ENCODE data around the gene RLN3. TPM values are rescaled to one million over a fixed set of nuclear protein-coding genes. Genes with fewer than 3 reads are reported as not detected.

Gene RLN3
- total and polyA plus RNA-seq, 2 experiments from 2014 or later, result not detected

- Mint-ChIP-seq H3K36me3 (ENCODE audit: low read depth) (no peaks in the 10 kb centered on the region), H3K27ac (no peak within 1 kb of the TSS)
- peak; percentile 46 for DNase-seq (ENCODE audit: low spot score)
These were observed 44.8 kb downstream of the RLN3 start, which contains the start of gene MISP3 for GRCh38 chr19:14072535-14073260. TSS of gene MISP3 (plus strand) at chr19:14072786. CDS start at chr19:14073310, 524 bp downstream.

More at GRCh38 chr19:14072535-14073260, 44.8 kb downstream of the RLN3 start, which contains the start of gene MISP3:
- H3K36me3 ChIP-seq (ENCODE audit: insufficient read depth), result no peaks in the 10 kb centered on the region
- Mint-ChIP-seq H3K4me1 (peaks cover 12% of the 10 kb centered on the region), H3K9me3 (no peaks in the 10 kb centered on the region; the same call in 2 of the 3 replicates), H3K27me3 (ENCODE audit: insufficient read depth, low read depth, poor library complexity) (peaks cover 52% of the 10 kb centered on the region), H3K4me3 (peak within 1 kb of the TSS; percentile 83)
- H3F3A ChIP-seq (replicated peaks; ENCODE audit: low read depth), result peaks cover 15% of the 10 kb centered on the region; the same call in 1 of the 2 replicates
- H3K4me3 ChIP-seq, result peak within 1 kb of the TSS; percentile 72
- peak within 1 kb of the TSS; percentile 100 for H2AFZ ChIP-seq
- no peak within 1 kb of the TSS for H3K27ac ChIP-seq (ENCODE audit: low read depth)
- no peaks in the 10 kb centered on the region for H4K20me1 ChIP-seq (replicated peaks; ENCODE audit: insufficient read depth)
- H3K9me2 ChIP-seq (ENCODE audit: insufficient read depth), result no peaks in the 10 kb centered on the region
- H3K79me2 ChIP-seq (replicated peaks; ENCODE audit: insufficient read depth), result no peaks in the 10 kb centered on the region
- ATAC-seq, result peak; percentile 14
- peak within 1 kb of the TSS; percentile 93 for H3K4me2 ChIP-seq
- no peak for TF ChIP-seq EZH2 (IDR thresholded peaks at IDR 0.05; ENCODE audit: low read depth, unreplicated experiment)
- TF ChIP-seq, protein P1, sequence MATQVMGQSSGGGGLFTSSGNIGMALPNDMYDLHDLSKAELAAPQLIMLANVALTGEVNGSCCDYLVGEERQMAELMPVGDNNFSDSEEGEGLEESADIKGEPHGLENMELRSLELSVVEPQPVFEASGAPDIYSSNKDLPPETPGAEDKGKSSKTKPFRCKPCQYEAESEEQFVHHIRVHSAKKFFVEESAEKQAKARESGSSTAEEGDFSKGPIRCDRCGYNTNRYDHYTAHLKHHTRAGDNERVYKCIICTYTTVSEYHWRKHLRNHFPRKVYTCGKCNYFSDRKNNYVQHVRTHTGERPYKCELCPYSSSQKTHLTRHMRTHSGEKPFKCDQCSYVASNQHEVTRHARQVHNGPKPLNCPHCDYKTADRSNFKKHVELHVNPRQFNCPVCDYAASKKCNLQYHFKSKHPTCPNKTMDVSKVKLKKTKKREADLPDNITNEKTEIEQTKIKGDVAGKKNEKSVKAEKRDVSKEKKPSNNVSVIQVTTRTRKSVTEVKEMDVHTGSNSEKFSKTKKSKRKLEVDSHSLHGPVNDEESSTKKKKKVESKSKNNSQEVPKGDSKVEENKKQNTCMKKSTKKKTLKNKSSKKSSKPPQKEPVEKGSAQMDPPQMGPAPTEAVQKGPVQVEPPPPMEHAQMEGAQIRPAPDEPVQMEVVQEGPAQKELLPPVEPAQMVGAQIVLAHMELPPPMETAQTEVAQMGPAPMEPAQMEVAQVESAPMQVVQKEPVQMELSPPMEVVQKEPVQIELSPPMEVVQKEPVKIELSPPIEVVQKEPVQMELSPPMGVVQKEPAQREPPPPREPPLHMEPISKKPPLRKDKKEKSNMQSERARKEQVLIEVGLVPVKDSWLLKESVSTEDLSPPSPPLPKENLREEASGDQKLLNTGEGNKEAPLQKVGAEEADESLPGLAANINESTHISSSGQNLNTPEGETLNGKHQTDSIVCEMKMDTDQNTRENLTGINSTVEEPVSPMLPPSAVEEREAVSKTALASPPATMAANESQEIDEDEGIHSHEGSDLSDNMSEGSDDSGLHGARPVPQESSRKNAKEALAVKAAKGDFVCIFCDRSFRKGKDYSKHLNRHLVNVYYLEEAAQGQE (IDR thresholded peaks at IDR 0.05; ENCODE audit: unreplicated experiment), result no peak
- TF ChIP-seq ZNF331 (CRISPR knock-in tag; IDR thresholded peaks at IDR 0.05; ENCODE audit: low read depth), result no peak
- TF ChIP-seq ETS1 (IDR thresholded peaks at IDR 0.05), result no peak
- no peak for TF ChIP-seq POLR2AphosphoS5 (IDR thresholded peaks at IDR 0.05; ENCODE audit: low read depth)
- TF ChIP-seq STAT1 (IDR thresholded peaks at IDR 0.05; ENCODE audit: unreplicated experiment), result no peak
- TF ChIP-seq JUNB (IDR thresholded peaks at IDR 0.05; ENCODE audit: unreplicated experiment), result no peak
- TF ChIP-seq, protein P2, sequence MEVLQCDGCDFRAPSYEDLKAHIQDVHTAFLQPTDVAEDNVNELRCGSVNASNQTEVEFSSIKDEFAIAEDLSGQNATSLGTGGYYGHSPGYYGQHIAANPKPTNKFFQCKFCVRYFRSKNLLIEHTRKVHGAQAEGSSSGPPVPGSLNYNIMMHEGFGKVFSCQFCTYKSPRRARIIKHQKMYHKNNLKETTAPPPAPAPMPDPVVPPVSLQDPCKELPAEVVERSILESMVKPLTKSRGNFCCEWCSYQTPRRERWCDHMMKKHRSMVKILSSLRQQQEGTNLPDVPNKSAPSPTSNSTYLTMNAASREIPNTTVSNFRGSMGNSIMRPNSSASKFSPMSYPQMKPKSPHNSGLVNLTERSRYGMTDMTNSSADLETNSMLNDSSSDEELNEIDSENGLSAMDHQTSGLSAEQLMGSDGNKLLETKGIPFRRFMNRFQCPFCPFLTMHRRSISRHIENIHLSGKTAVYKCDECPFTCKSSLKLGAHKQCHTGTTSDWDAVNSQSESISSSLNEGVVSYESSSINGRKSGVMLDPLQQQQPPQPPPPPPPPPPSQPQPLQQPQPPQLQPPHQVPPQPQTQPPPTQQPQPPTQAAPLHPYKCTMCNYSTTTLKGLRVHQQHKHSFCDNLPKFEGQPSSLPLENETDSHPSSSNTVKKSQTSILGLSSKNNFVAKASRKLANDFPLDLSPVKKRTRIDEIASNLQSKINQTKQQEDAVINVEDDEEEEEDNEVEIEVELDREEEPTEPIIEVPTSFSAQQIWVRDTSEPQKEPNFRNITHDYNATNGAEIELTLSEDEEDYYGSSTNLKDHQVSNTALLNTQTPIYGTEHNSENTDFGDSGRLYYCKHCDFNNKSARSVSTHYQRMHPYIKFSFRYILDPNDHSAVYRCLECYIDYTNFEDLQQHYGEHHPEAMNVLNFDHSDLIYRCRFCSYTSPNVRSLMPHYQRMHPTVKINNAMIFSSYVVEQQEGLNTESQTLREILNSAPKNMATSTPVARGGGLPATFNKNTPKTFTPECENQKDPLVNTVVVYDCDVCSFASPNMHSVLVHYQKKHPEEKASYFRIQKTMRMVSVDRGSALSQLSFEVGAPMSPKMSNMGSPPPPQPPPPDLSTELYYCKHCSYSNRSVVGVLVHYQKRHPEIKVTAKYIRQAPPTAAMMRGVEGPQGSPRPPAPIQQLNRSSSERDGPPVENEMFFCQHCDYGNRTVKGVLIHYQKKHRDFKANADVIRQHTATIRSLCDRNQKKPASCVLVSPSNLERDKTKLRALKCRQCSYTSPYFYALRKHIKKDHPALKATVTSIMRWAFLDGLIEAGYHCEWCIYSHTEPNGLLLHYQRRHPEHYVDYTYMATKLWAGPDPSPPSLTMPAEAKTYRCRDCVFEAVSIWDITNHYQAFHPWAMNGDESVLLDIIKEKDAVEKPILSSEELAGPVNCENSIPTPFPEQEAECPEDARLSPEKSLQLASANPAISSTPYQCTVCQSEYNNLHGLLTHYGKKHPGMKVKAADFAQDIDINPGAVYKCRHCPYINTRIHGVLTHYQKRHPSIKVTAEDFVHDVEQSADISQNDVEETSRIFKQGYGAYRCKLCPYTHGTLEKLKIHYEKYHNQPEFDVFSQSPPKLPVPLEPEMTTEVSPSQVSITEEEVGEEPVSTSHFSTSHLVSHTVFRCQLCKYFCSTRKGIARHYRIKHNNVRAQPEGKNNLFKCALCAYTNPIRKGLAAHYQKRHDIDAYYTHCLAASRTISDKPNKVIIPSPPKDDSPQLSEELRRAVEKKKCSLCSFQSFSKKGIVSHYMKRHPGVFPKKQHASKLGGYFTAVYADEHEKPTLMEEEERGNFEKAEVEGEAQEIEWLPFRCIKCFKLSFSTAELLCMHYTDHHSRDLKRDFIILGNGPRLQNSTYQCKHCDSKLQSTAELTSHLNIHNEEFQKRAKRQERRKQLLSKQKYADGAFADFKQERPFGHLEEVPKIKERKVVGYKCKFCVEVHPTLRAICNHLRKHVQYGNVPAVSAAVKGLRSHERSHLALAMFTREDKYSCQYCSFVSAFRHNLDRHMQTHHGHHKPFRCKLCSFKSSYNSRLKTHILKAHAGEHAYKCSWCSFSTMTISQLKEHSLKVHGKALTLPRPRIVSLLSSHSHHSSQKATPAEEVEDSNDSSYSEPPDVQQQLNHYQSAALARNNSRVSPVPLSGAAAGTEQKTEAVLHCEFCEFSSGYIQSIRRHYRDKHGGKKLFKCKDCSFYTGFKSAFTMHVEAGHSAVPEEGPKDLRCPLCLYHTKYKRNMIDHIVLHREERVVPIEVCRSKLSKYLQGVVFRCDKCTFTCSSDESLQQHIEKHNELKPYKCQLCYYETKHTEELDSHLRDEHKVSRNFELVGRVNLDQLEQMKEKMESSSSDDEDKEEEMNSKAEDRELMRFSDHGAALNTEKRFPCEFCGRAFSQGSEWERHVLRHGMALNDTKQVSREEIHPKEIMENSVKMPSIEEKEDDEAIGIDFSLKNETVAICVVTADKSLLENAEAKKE (CRISPR knock-in tag; IDR thresholded peaks at IDR 0.05), result no peak
- no peak for TF ChIP-seq EZH2phosphoT487 (IDR thresholded peaks at IDR 0.05; ENCODE audit: unreplicated experiment)
- no peak for TF ChIP-seq CREB1 (CRISPR knock-in tag; IDR thresholded peaks at IDR 0.05; ENCODE audit: low read depth)
- no peak for TF ChIP-seq NANOG (IDR thresholded peaks at IDR 0.05; ENCODE audit: borderline replicate concordance)
- no peak for TF ChIP-seq ZNF114 (CRISPR knock-in tag; IDR thresholded peaks at IDR 0.05)
- TF ChIP-seq CTCF (conservative IDR thresholded peaks at IDR 0.05; ENCODE audit: low read depth in 2 of 2), result no peak
- H3K4me1 ChIP-seq (ENCODE audit: insufficient read depth), result peaks cover 4% of the 10 kb centered on the region; the same call in 1 of the 2 replicates
- peaks cover 69% of the 10 kb centered on the region for H3K27me3 ChIP-seq (ENCODE audit: insufficient read depth)
